ENCODE data around the gene CDKN1A. TPM values are rescaled to one million over a fixed set of nuclear protein-coding genes. Genes with fewer than 3 reads are reported as not detected.
"Not testable (repeated sequence)": the region's sequence is repeated elsewhere in the genome, so short reads cannot be mapped to it uniquely, and the experiment has no call there.

CDKN1A gene
- total RNA-seq, 2 donors from 2014 or later = 180 to 255 TPM

GRCh38 chr6:36643977-36644376, 34.5 kb upstream of the CDKN1A start:
- no peaks in the 10 kb centered on the region for H3K9me3 ChIP-seq (ENCODE audit: control insufficient read depth, low read length, poor library complexity, severe bottlenecking)
- no peak for ATAC-seq
- no peak for DNase-seq
- Mint-ChIP-seq H3K27ac (no peak overlapping the region), H3K4me1 (no peaks in the 10 kb centered on the region), H3K4me3 (no peak overlapping the region), H3K36me3 (ENCODE audit: low read depth) (no peaks in the 10 kb centered on the region), H3K27me3 (no peaks in the 10 kb centered on the region)

GRCh38 chr6:36649086-36649485, 29.4 kb upstream of the CDKN1A start:
- DNase-seq = no peak
- no peaks in the 10 kb centered on the region for H3K9me3 ChIP-seq (ENCODE audit: control insufficient read depth, low read length, poor library complexity, severe bottlenecking)
- Mint-ChIP-seq H3K27ac (no peak overlapping the region), H3K27me3 (peaks cover 26% of the 10 kb centered on the region), H3K4me3 (no peak overlapping the region), H3K36me3 (ENCODE audit: low read depth) (no peaks in the 10 kb centered on the region), H3K4me1 (no peaks in the 10 kb centered on the region)
- ATAC-seq = no peak

- no peaks in the 10 kb centered on the region for H3K9me3 ChIP-seq (ENCODE audit: control insufficient read depth, low read length, poor library complexity, severe bottlenecking)
- Mint-ChIP-seq H3K27me3 (peaks cover 32% of the 10 kb centered on the region), H3K36me3 (ENCODE audit: low read depth) (no peaks in the 10 kb centered on the region), H3K27ac (no peak overlapping the region), H3K4me3 (no peak overlapping the region), H3K4me1 (no peaks in the 10 kb centered on the region)
- DNase-seq (no peak), ATAC-seq (no peak)
Observed at GRCh38 chr6:36649701-36650484, 28.6 kb upstream of the CDKN1A start.

- ATAC-seq (peak; percentile 35), DNase-seq (no peak)
- Mint-ChIP-seq H3K4me1 (no peaks in the 10 kb centered on the region), H3K4me3 (no peak overlapping the region), H3K27me3 (peaks cover 40% of the 10 kb centered on the region), H3K27ac (no peak overlapping the region), H3K36me3 (ENCODE audit: low read depth) (no peaks in the 10 kb centered on the region)
- no peaks in the 10 kb centered on the region for H3K9me3 ChIP-seq (ENCODE audit: control insufficient read depth, low read length, poor library complexity, severe bottlenecking)
Observed at GRCh38 chr6:36650848-36651478, 27.6 kb upstream of the CDKN1A start.

- DNase-seq (no peak), ATAC-seq (no peak)
- no peaks in the 10 kb centered on the region for H3K9me3 ChIP-seq (ENCODE audit: control insufficient read depth, low read length, poor library complexity, severe bottlenecking)
- Mint-ChIP-seq H3K36me3 (ENCODE audit: low read depth) (no peaks in the 10 kb centered on the region), H3K4me3 (no peak overlapping the region), H3K4me1 (no peaks in the 10 kb centered on the region), H3K27ac (no peak overlapping the region), H3K27me3 (peaks cover 47% of the 10 kb centered on the region)
Observed at GRCh38 chr6:36651659-36652379, 26.7 kb upstream of the CDKN1A start.

GRCh38 chr6:36654469-36654868, 24.0 kb upstream of the CDKN1A start:
- not testable (repeated sequence) for H3K4me1 Mint-ChIP-seq; H3K27ac Mint-ChIP-seq; H3K4me3 Mint-ChIP-seq; H3K36me3 Mint-ChIP-seq (ENCODE audit: low read depth); ATAC-seq; H3K9me3 ChIP-seq (ENCODE audit: control insufficient read depth, low read length, poor library complexity, severe bottlenecking); DNase-seq
- peaks cover 65% of the 10 kb centered on the region for H3K27me3 Mint-ChIP-seq

GRCh38 chr6:36655085-36655724, 23.3 kb upstream of the CDKN1A start:
- no peak overlapping the region for H3K27ac Mint-ChIP-seq

GRCh38 chr6:36656441-36656840, 22.1 kb upstream of the CDKN1A start:
- ATAC-seq = no peak
- no peaks in the 10 kb centered on the region for H3K9me3 ChIP-seq (ENCODE audit: control insufficient read depth, low read length, poor library complexity, severe bottlenecking)
- DNase-seq = no peak
- Mint-ChIP-seq H3K27ac (no peak overlapping the region), H3K4me3 (no peak overlapping the region), H3K27me3 (peaks cover 70% of the 10 kb centered on the region), H3K36me3 (ENCODE audit: low read depth) (peaks cover 3% of the 10 kb centered on the region), H3K4me1 (no peaks in the 10 kb centered on the region)

More at GRCh38 chr6:36655085-36655724, 23.3 kb upstream of the CDKN1A start:
- no peak for DNase-seq
- H3K27me3 Mint-ChIP-seq = peaks cover 73% of the 10 kb centered on the region
- ATAC-seq = no peak
- H3K4me1 Mint-ChIP-seq = no peaks in the 10 kb centered on the region
- no peak overlapping the region for H3K4me3 Mint-ChIP-seq
- H3K36me3 Mint-ChIP-seq (ENCODE audit: low read depth) = peaks cover 3% of the 10 kb centered on the region
- no peaks in the 10 kb centered on the region for H3K9me3 ChIP-seq (ENCODE audit: control insufficient read depth, low read length, poor library complexity, severe bottlenecking)

- H3K9me3 ChIP-seq (ENCODE audit: control insufficient read depth, low read length, poor library complexity, severe bottlenecking) = no peaks in the 10 kb centered on the region
- Mint-ChIP-seq H3K4me3 (no peak overlapping the region), H3K4me1 (no peaks in the 10 kb centered on the region), H3K27ac (no peak overlapping the region), H3K27me3 (peaks cover 64% of the 10 kb centered on the region), H3K36me3 (ENCODE audit: low read depth) (peaks cover 3% of the 10 kb centered on the region)
- ATAC-seq (no peak), DNase-seq (no peak)
Observed at GRCh38 chr6:36657271-36657670, 21.2 kb upstream of the CDKN1A start.

- DNase-seq (no peak), ATAC-seq (no peak)
- Mint-ChIP-seq H3K27ac (no peak overlapping the region), H3K36me3 (ENCODE audit: low read depth) (peaks cover 4% of the 10 kb centered on the region), H3K4me1 (peaks cover 1% of the 10 kb centered on the region), H3K27me3 (peaks cover 64% of the 10 kb centered on the region), H3K4me3 (no peak overlapping the region)
- no peaks in the 10 kb centered on the region for H3K9me3 ChIP-seq (ENCODE audit: control insufficient read depth, low read length, poor library complexity, severe bottlenecking)
Observed at GRCh38 chr6:36657942-36658544, 20.5 kb upstream of the CDKN1A start.

- ATAC-seq (no peak), DNase-seq (no peak)
- Mint-ChIP-seq H3K4me1 (peaks cover 5% of the 10 kb centered on the region), H3K4me3 (no peak overlapping the region), H3K27ac (no peak overlapping the region), H3K36me3 (ENCODE audit: low read depth) (peaks cover 8% of the 10 kb centered on the region), H3K27me3 (peaks cover 60% of the 10 kb centered on the region)
- H3K9me3 ChIP-seq (ENCODE audit: control insufficient read depth, low read length, poor library complexity, severe bottlenecking) = no peaks in the 10 kb centered on the region
Observed at GRCh38 chr6:36659271-36659670, 19.2 kb upstream of the CDKN1A start.

- H3K9me3 ChIP-seq (ENCODE audit: control insufficient read depth, low read length, poor library complexity, severe bottlenecking) = no peaks in the 10 kb centered on the region
- ATAC-seq = no peak
- peaks cover 5% of the 10 kb centered on the region for H3K4me1 Mint-ChIP-seq
- peaks cover 49% of the 10 kb centered on the region for H3K27me3 Mint-ChIP-seq
- no peak overlapping the region for H3K4me3 Mint-ChIP-seq
- DNase-seq = no peak
- H3K27ac Mint-ChIP-seq = no peak overlapping the region
- H3K36me3 Mint-ChIP-seq (ENCODE audit: low read depth) = peaks cover 8% of the 10 kb centered on the region
Observed at GRCh38 chr6:36660771-36661471, 17.6 kb upstream of the CDKN1A start.

Data from T-helper 17 cell (primary cell).